ENCODE measurements around the gene ACER1. TPM values are rescaled to one million over a fixed set of nuclear protein-coding genes. Genes with fewer than 3 reads are reported as not detected.

Gene ACER1, protein sequence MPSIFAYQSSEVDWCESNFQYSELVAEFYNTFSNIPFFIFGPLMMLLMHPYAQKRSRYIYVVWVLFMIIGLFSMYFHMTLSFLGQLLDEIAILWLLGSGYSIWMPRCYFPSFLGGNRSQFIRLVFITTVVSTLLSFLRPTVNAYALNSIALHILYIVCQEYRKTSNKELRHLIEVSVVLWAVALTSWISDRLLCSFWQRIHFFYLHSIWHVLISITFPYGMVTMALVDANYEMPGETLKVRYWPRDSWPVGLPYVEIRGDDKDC
- not detected in 2 replicates for total RNA-seq

GRCh38 chr19:6333439-6333838, at the start of gene ACER1:
Gene ACER1, minus strand, starts transcription at chr19:6333612. Its CDS starts 61 bp downstream, at chr19:6333551.

DNA sequence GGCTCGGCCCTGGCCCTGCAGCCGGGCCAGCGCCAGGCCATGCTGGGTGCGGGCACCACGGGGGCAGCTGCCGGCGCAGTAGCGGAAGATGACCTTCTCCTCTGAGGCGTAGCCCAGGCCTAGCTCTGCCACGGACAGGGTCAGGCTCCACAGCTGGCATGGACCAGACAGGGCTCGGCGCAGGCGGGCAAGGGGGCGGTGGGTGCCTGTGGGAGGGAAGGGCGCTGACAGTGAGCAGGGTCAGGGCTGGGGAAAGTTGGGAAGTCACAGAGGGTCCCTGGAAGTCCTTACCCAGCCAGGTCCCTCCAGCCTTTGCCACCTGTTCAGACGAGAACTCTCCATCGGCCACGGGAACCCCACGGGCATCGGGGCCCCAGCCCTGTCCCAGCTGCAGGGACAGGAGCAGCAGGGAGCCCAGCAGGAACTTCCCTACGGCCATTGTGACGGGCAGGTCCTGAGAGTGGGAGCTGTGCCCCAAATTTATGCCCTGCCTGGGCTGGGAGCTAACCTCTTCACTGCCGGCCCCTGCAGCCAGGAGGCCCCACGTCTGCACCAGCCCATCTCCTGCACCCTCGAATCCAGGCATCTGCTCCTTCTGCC, 42.1 kb upstream of the ACER1 start, which contains the start of gene PSPN:
TSS of gene PSPN (minus strand) at position 523 of the 600 bp plus-strand sequence. CDS start at position 439, 84 bp downstream.

GRCh38 chr19:6372594-6373095, 39.2 kb upstream of the ACER1 start, which contains the start of gene ALKBH7:
Gene ALKBH7, plus strand, starts transcription at chr19:6372794. Its CDS starts 27 bp downstream, at chr19:6372821.

GRCh38 chr19:6279931-6280591, 53.4 kb downstream of the ACER1 start, which contains the start of gene MLLT1:
Gene MLLT1, minus strand, starts transcription at chr19:6279975. Its CDS starts 191 bp downstream, at chr19:6279784.

Other genes starting within 250 kb of the ACER1 start
- gene RFX2, start 223.1 kb downstream of the ACER1 start, total RNA-seq, result 2.9 and 4.2 TPM in 2 replicates
- not detected in 2 replicates for gene ACSBG2, start 197.9 kb downstream of the ACER1 start, total RNA-seq
- 26.7 and 27.2 TPM in 2 replicates for gene MLLT1, start 53.6 kb downstream of the ACER1 start, total RNA-seq
- 113 and 118 TPM in 2 replicates for gene CLPP, start 27.9 kb upstream of the ACER1 start, total RNA-seq
- gene ALKBH7, start 39.2 kb upstream of the ACER1 start, total RNA-seq, result 78.2 and 83.0 TPM in 2 replicates
- 0.32 and 0.36 TPM in 2 replicates for gene PSPN, start 42.3 kb upstream of the ACER1 start, total RNA-seq
- gene GTF2F1, start 59.6 kb upstream of the ACER1 start, total RNA-seq, result 26.4 and 33.2 TPM in 2 replicates
- 111 and 115 TPM in 2 replicates for gene KHSRP, start 91.2 kb upstream of the ACER1 start, total RNA-seq
- not detected in 2 replicates for gene SLC25A41, start 100.2 kb upstream of the ACER1 start, total RNA-seq
- gene SLC25A23, start 126.2 kb upstream of the ACER1 start, total RNA-seq, result 26.7 and 52.0 TPM in 2 replicates
- gene CRB3, start 130.7 kb upstream of the ACER1 start, total RNA-seq, result not detected in 2 replicates
- gene DENND1C, start 148.2 kb upstream of the ACER1 start, total RNA-seq, result not detected in 2 replicates
- not detected in 2 replicates for gene TUBB4A, start 168.7 kb upstream of the ACER1 start, total RNA-seq
- 0.18 and 2.4 TPM in 2 replicates for gene TNFSF9, start 197.4 kb upstream of the ACER1 start, total RNA-seq

Measured in cardiac atrium fibroblast (primary cell).